ENCODE measurements around the gene TFF2.

Gene TFF2

GRCh38 chr21:42388740-42389448 lies 38.1 kb upstream of the TFF2 start:
- no peak overlapping the region for H3K4me3 ChIP-seq (ENCODE audit: low read depth, low read length)
- no peak for TF ChIP-seq CTCF (IDR thresholded peaks at IDR 0.05; ENCODE audit: low read depth, low read length)

GRCh38 chr21:42387843-42388340 lies 37.1 kb upstream of the TFF2 start:
- H3K4me3 ChIP-seq (ENCODE audit: low read depth, low read length) = no peak overlapping the region
- no peak for TF ChIP-seq CTCF (IDR thresholded peaks at IDR 0.05; ENCODE audit: low read depth, low read length)

- no peak for TF ChIP-seq CTCF (IDR thresholded peaks at IDR 0.05; ENCODE audit: low read depth, low read length)
- H3K4me3 ChIP-seq (ENCODE audit: low read depth, low read length) = no peak overlapping the region
Observed at GRCh38 chr21:42387164-42387563, 36.4 kb upstream of the TFF2 start.

GRCh38 chr21:42386034-42386591 lies 35.3 kb upstream of the TFF2 start:
- no peak for TF ChIP-seq CTCF (IDR thresholded peaks at IDR 0.05; ENCODE audit: low read depth, low read length)
- H3K4me3 ChIP-seq (ENCODE audit: low read depth, low read length) = no peak overlapping the region

GRCh38 chr21:42385619-42386018 lies 34.8 kb upstream of the TFF2 start:
- no peak overlapping the region for H3K4me3 ChIP-seq (ENCODE audit: low read depth, low read length)
- no peak for TF ChIP-seq CTCF (IDR thresholded peaks at IDR 0.05; ENCODE audit: low read depth, low read length)

- H3K4me3 ChIP-seq (ENCODE audit: low read depth, low read length) = no peak overlapping the region
- no peak for TF ChIP-seq CTCF (IDR thresholded peaks at IDR 0.05; ENCODE audit: low read depth, low read length)
Observed at GRCh38 chr21:42384989-42385388, 34.2 kb upstream of the TFF2 start.

- TF ChIP-seq CTCF (IDR thresholded peaks at IDR 0.05; ENCODE audit: low read depth, low read length) = no peak
- no peak overlapping the region for H3K4me3 ChIP-seq (ENCODE audit: low read depth, low read length)
Observed at GRCh38 chr21:42384156-42384945, 33.6 kb upstream of the TFF2 start.

All from WI38 (cell line).